AG10803 (cell line): ENCODE measurements around the gene PPBP.

ENCODE experiments used
- DNase-seq: peaks from one replicate; pipeline ENCODE4 v3.0.0; 2010; ENCODE audit warnings: low read depth
- H3K4me3 ChIP-seq: 2 replicates; pipeline ENCODE4 v1.5.1; 2011; ENCODE audit warnings: mild to moderate bottlenecking, low read length, control low read depth
- TF ChIP-seq, protein P1 (sequence below): conservative IDR thresholded peaks from 2 replicates; pipeline ENCODE4 v1.5.1; 2011; ENCODE audit warnings: mild to moderate bottlenecking, low read length, control low read depth, inconsistent platforms

PPBP gene

DNA sequence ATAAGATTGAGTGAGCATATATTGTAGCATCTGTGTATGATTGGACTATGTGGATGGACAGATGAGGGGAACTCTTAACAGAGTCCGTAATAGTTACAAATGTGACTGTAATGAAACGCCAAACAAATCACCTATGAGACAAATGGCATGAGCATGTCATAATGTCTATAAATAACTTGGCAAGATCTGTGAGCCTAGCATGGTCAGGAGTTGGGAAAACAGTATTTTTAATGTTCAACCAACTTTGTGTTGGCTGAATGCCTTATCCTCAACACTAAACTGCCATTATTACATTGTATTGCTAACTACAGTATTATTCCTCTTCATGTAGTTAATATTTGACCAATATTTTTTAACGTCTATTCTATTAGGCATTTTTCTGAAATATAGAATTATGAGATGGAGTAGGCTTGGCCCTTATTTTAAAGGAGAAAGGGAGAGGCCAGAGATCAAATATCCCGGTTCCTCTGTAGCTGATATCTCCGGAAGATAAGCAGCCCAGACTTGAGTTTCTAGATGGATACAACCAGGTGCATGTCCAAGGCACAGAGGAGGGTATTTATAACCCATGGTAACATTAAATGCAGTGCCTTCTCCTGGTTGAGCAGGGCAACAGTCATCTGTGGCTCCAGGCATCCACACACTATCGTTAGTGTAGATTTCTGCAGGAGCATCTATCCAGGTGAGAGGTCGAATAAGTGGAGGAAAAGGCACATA lies 38.8 kb downstream of the PPBP start:
- TF ChIP-seq, protein P1, sequence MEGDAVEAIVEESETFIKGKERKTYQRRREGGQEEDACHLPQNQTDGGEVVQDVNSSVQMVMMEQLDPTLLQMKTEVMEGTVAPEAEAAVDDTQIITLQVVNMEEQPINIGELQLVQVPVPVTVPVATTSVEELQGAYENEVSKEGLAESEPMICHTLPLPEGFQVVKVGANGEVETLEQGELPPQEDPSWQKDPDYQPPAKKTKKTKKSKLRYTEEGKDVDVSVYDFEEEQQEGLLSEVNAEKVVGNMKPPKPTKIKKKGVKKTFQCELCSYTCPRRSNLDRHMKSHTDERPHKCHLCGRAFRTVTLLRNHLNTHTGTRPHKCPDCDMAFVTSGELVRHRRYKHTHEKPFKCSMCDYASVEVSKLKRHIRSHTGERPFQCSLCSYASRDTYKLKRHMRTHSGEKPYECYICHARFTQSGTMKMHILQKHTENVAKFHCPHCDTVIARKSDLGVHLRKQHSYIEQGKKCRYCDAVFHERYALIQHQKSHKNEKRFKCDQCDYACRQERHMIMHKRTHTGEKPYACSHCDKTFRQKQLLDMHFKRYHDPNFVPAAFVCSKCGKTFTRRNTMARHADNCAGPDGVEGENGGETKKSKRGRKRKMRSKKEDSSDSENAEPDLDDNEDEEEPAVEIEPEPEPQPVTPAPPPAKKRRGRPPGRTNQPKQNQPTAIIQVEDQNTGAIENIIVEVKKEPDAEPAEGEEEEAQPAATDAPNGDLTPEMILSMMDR, result no peak
- no peak for DNase-seq
- H3K4me3 ChIP-seq, result no peak overlapping the region

DNA sequence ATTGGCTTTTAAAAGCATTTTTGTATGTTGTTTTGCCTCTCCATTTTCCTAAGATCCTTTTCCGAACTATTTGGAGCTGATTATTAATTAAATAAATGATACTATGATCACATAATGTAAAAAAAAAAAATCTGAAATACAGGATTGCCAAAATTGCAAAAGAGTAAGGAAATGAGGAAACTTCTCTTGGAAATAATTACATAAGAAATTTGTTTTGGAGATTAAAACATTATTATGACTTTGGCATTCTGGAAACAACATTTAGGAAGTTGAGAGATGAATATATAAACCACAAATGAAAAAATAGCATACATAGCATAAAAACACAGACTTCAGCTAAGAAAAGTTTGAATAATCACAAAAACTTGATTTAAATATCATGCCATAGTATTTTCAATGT lies 39.7 kb downstream of the PPBP start:
- TF ChIP-seq, protein P1, result no peak
- no peak for DNase-seq
- H3K4me3 ChIP-seq, result no peak overlapping the region

DNA sequence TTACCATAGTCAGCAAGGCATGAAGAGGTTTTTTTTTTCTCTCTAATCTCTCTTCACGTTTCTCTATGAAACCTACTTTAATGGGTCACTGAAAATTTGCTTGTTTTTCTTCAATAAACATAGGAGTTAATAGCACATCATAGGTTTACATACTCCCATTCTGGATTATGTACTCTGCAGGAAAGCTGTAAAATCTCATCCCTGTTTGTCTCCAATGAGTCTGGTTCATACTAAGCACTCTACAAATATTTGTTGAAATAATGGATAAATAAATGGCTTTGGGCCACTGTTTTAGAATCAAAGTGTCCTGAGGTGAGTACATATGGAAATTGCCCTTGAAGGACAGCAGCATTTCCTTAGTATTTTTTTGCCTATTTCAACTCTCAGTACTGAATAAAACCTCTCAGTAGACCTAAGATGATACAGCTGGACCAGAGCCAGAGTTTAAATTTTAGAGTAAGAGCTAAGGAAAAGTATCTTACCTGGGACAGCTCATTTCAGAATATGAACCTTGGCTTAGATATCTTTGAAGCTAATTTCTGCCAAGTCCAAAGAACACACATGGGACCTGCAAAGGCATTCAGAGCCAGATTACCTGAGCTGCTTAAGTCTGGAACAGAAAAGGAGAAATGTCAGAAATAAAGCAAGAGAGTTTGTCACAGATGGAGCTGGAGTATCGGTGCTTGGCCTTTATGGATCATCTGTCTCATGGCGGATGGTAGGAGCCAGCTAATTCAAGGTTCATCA lies 40.6 kb downstream of the PPBP start:
- no peak overlapping the region for H3K4me3 ChIP-seq
- TF ChIP-seq, protein P1, result no peak
- DNase-seq, result no peak

DNA sequence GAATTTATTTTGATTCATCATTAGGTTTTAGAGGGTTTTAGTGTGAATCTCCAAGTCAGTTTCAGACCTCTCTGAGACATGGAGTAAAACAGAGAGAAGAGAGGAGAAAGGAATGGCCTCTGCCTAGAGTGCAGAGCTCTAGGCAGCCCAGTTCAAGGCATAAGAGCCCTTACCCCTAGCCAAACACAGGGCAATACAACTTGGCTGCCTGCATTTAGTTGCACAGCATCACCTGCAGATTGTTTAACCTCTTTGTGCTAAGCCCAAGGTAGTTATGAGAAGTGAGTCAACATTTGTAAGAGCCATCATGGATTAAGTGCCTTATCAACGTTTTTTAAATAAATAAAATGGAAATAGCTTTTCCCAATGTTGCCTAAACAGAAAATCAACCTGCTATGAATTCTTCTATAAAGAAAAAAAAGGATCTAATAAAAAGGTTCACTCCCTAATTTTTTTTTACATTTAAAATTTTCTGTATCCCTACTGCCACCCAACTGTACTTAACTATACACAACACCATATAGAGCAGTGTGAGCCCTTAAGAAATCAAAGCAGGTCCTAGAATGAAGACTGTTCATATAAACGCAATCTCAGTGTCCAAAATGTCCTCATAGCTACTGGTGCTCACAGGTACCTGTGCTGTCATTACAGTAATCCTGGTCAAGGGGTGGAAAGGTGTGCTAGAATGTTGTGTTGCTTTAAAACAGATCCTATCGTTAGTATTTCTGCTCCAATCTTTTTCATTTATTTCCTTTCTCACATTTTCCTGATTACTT lies 42.1 kb downstream of the PPBP start:
- TF ChIP-seq, protein P1, result no peak
- no peak for DNase-seq
- no peak overlapping the region for H3K4me3 ChIP-seq

DNA sequence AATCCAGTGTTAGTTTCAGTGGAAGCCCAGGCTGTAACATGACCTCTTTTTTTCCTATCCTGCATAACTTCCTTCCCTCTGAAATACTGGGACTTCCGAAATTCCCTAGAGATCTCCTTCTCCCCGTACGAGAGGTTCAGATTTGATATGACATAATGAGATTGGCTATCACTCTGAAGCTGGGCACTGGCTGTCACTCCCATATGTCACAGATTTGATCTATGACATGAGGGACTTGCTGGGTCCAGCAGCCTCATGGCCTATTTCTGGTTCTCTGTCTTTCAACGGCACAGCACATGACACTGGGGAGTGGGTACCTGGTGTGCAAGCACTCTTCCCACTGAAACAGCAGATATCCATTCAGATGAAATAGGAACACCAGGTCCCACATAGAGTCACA lies 42.9 kb downstream of the PPBP start:
- TF ChIP-seq, protein P1, result no peak
- no peak for DNase-seq
- no peak overlapping the region for H3K4me3 ChIP-seq

DNA sequence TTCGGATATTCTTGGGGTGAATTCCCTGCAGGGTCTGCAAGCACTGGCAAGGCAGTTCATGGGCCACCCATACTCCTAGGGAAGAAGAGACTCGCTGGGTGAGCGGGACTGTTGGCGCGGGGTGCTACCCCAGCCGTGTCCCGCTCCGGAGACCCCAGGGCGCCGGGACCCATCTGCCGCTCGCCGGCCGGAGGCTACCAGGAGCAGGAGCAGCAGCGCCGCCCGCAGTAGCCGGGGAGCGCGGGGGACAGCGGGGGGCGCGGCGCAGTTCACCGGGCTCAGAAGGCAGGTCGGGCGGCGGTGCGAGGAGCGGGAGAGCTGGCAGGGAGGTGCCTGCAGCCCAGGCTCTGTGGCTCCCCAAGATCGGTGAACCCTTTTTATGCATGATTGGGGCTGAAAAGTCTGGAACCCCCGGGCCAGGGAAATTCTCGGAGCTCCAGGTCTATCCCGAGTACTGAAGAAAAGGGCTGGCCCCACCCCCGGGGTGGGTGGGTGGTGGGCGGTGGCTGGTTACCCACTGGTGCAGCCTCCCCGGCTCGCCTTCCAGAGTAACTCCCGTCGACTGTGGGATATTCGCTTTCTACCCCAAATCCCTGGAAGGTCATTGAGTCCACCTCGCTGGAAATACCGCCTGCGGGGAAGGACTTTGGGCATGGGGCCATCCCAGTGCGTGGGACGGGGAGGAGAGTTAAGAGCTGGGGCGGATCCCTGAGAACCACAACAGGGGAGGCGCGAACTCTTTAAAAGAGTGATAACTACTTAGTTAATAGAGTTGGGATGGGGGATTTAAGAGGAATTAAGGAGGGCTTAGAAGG lies 43.7 kb downstream of the PPBP start:
- DNase-seq, result peak; percentile 6
- H3K4me3 ChIP-seq, result peak overlapping the region; percentile 46
- TF ChIP-seq, protein P1, result no peak
